K562 (cell line): Measurements from ENCODE around the gene C2CD4D.

ENCODE experiments used
- CAMTA2 ChIP-seq: fragments of 250-450 bp; sonication (Bioruptor Pico); conservative IDR thresholded peaks from 2 replicates; pipeline ENCODE4 v1.5.1; 2022
- CBX8 ChIP-seq: fragments of 200-600 bp; sonication (generic); IDR thresholded peaks from 2 replicates; pipeline ENCODE4 v1.6.1; 2012; ENCODE audit warnings: borderline replicate concordance, mixed run types, low read depth, mild to moderate bottlenecking, moderate library complexity, mixed read lengths, low read length, control low read depth, inconsistent platforms; ENCODE audit not compliant: poor library complexity, severe bottlenecking; ENCODE audit errors: extremely low read depth
- ELF4 ChIP-seq: fragments of 450-650 bp; formaldehyde crosslinking; IDR thresholded peaks from 2 replicates; pipeline ENCODE4 v1.4.0; 2022; ENCODE audit warnings: missing genetic modification characterization
- FOS ChIP-seq: IDR thresholded peaks from 3 replicates; pipeline ENCODE4 v1.6.1; 2011; ENCODE audit not compliant: insufficient read length; ENCODE audit errors: extremely low read depth
- MEIS2 ChIP-seq: fragments of 450-650 bp; IDR thresholded peaks from 2 replicates; pipeline ENCODE4 v1.6.1; 2014; ENCODE audit warnings: mild to moderate bottlenecking; ENCODE audit not compliant: partially characterized antibody
- PCBP2 ChIP-seq: fragments of 200-400 bp; formaldehyde crosslinking; IDR thresholded peaks from 2 replicates; pipeline ENCODE4 v1.6.1; 2018; ENCODE audit warnings: low read length, low read depth, mild to moderate bottlenecking, moderate library complexity; ENCODE audit not compliant: poor library complexity, severe bottlenecking
- RBFOX2 ChIP-seq: fragments of 200-400 bp; formaldehyde crosslinking; IDR thresholded peaks from 2 replicates; pipeline ENCODE4 v1.6.1; 2017; ENCODE audit warnings: low read depth, mild to moderate bottlenecking, low read length, moderate library complexity
- TCF7 ChIP-seq: sonication (generic); IDR thresholded peaks from 2 replicates; pipeline ENCODE4 v1.6.1; 2016; ENCODE audit warnings: antibody characterized with exemption, borderline replicate concordance
- THRA ChIP-seq: fragments of 450-650 bp; IDR thresholded peaks from 2 replicates; pipeline ENCODE4 v1.6.1; 2017; ENCODE audit warnings: mild to moderate bottlenecking, moderate library complexity
- TF ChIP-seq, protein P1 (sequence below), 3 experiments: fragments of 200-800 bp in 1 of 3; fragments of 250-450 bp in 1 of 3; fragments of 450-650 bp in 1 of 3; sonication (Bioruptor Pico) in 1 of 3; sonication (Bioruptor generic) in 1 of 3; formaldehyde crosslinking in 1 of 3; IDR thresholded peaks; 2 replicates each; pipeline versions ENCODE4 v1.6.1 to v1.8.0; 2016 to 2022; ENCODE audit warnings: mild to moderate bottlenecking in 2 of 3, missing genetic modification characterization in 2 of 3, missing compliant biosample characterization in 1 of 3, moderate library complexity in 1 of 3

GRCh38 chr1:151790071-151790939 is 49.3 kb downstream of the C2CD4D start, which contains the start of gene TDRKH:
- peak; percentile 21 for TF ChIP-seq MEIS2
- no peak for TF ChIP-seq PCBP2
- no peak; the same call in 1 of the 2 replicates for TF ChIP-seq TCF7
- TF ChIP-seq, protein P1, sequence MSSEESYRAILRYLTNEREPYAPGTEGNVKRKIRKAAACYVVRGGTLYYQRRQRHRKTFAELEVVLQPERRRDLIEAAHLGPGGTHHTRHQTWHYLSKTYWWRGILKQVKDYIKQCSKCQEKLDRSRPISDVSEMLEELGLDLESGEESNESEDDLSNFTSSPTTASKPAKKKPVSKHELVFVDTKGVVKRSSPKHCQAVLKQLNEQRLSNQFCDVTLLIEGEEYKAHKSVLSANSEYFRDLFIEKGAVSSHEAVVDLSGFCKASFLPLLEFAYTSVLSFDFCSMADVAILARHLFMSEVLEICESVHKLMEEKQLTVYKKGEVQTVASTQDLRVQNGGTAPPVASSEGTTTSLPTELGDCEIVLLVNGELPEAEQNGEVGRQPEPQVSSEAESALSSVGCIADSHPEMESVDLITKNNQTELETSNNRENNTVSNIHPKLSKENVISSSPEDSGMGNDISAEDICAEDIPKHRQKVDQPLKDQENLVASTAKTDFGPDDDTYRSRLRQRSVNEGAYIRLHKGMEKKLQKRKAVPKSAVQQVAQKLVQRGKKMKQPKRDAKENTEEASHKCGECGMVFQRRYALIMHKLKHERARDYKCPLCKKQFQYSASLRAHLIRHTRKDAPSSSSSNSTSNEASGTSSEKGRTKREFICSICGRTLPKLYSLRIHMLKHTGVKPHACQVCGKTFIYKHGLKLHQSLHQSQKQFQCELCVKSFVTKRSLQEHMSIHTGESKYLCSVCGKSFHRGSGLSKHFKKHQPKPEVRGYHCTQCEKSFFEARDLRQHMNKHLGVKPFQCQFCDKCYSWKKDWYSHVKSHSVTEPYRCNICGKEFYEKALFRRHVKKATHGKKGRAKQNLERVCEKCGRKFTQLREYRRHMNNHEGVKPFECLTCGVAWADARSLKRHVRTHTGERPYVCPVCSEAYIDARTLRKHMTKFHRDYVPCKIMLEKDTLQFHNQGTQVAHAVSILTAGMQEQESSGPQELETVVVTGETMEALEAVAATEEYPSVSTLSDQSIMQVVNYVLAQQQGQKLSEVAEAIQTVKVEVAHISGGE (CRISPR knock-in tag; IDR thresholded peaks at IDR 0.05) = peak in 1 of 3 experiments; percentile 9; a peak in 1 of 6 replicates
- TF ChIP-seq RBFOX2 = peak; percentile 87
- TF ChIP-seq ELF4 = peak; percentile 37; the same call in 1 of the 2 replicates
- TF ChIP-seq THRA = no peak
- TF ChIP-seq CAMTA2 (CRISPR knock-in tag) = no peak
- peak; percentile 98 for TF ChIP-seq FOS
- TF ChIP-seq CBX8 = no peak
